Measurements from ENCODE around the gene FEZF2. TPM values are rescaled to one million over a fixed set of nuclear protein-coding genes. Genes with fewer than 3 reads are reported as not detected.

The FEZF2 gene
- total RNA-seq, 4 donors from 2014 or later, result not detected

DNA sequence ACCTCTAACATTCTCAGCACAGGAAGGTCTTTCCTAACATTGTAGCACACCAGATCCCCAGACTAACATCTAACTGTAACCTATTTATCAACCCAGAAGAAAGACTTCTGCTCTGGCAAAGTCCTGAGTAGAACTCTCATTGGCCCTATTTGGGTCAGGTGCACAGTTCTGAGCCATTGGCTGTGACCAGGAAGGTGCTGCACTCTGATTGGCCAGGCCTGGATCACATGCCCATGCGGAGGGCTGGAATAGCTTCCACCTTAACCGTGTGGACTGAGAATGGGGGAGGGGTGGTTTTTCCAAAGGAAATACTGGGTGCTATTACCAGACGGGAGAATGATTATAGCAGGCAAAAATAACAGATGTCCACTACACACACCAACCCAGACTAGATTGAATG lies 11.5 kb downstream of the FEZF2 start:
- no peaks in the 10 kb centered on the region for H3K4me1 ChIP-seq
- no peak for DNase-seq
- H3K27me3 ChIP-seq, result peaks cover 40% of the 10 kb centered on the region
- 60 to 63% methylated on average over 2 to 3 of the region's 3 CpGs for WGBS, 2 donors (ENCODE audit: low coverage in 1 of 2)
- in situ Hi-C loops (cut with MboI; ENCODE audit: low pct_ligation_motif_present in 1 of 4, low pct_unique_long_range_greater_than_20kb in 1 of 4, low sequenced_read_pairs in 3 of 4) (no loop called here), intact Hi-C loops (cut with DNase I; ENCODE audit: low total_unique reads) (no loop called here)
- H3K27ac ChIP-seq, result no peak overlapping the region
- H3K9me3 ChIP-seq, result no peaks in the 10 kb centered on the region
- H3K4me3 ChIP-seq, result no peak overlapping the region
- H3K36me3 ChIP-seq, result no peaks in the 10 kb centered on the region
- no peak for TF ChIP-seq EP300 (IDR thresholded peaks at IDR 0.05; ENCODE audit: low read depth)
- no peak for TF ChIP-seq POLR2A (IDR thresholded peaks at IDR 0.05)
- TF ChIP-seq POLR2AphosphoS5 (IDR thresholded peaks at IDR 0.05), result no peak
- TF ChIP-seq, protein P1, sequence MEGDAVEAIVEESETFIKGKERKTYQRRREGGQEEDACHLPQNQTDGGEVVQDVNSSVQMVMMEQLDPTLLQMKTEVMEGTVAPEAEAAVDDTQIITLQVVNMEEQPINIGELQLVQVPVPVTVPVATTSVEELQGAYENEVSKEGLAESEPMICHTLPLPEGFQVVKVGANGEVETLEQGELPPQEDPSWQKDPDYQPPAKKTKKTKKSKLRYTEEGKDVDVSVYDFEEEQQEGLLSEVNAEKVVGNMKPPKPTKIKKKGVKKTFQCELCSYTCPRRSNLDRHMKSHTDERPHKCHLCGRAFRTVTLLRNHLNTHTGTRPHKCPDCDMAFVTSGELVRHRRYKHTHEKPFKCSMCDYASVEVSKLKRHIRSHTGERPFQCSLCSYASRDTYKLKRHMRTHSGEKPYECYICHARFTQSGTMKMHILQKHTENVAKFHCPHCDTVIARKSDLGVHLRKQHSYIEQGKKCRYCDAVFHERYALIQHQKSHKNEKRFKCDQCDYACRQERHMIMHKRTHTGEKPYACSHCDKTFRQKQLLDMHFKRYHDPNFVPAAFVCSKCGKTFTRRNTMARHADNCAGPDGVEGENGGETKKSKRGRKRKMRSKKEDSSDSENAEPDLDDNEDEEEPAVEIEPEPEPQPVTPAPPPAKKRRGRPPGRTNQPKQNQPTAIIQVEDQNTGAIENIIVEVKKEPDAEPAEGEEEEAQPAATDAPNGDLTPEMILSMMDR (IDR thresholded peaks at IDR 0.05), result no peak

DNA sequence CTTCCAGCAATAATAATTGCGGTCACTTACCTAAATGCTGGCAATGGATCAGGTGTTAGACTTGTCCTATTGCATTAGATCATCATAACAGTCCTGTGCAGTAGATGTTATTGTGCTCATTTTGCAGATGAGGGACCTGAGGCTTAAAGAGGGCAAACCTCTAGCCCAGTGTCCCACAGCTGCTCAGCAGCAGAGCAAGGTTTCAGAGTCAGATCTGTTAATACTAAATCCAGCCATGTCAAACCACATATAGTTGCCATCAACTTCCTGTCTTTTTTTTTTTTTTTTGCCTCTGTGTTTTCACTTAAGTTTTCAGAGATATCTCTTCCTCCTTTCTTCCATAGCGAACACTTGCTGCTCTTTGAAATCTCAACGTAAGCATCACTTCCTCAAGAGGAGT lies 12.1 kb downstream of the FEZF2 start:
- intact Hi-C loops (cut with DNase I; ENCODE audit: low total_unique reads) (no loop called here), in situ Hi-C loops (cut with MboI; ENCODE audit: low pct_ligation_motif_present in 1 of 4, low pct_unique_long_range_greater_than_20kb in 1 of 4, low sequenced_read_pairs in 3 of 4) (no loop called here)
- Histone ChIP-seq H3K9me3 (no peaks in the 10 kb centered on the region), H3K36me3 (no peaks in the 10 kb centered on the region), H3K4me3 (no peak overlapping the region), H3K4me1 (no peaks in the 10 kb centered on the region), H3K27ac (no peak overlapping the region), H3K27me3 (peaks cover 34% of the 10 kb centered on the region)
- no peak for DNase-seq
- TF ChIP-seq POLR2AphosphoS5 (IDR thresholded peaks at IDR 0.05) (no peak), POLR2A (IDR thresholded peaks at IDR 0.05) (no peak)
- whole genome bisulfite sequencing, 2 donors (ENCODE audit: low coverage in 1 of 2), result 92 to 94% methylated on average over 3 of the region's 3 CpGs

DNA sequence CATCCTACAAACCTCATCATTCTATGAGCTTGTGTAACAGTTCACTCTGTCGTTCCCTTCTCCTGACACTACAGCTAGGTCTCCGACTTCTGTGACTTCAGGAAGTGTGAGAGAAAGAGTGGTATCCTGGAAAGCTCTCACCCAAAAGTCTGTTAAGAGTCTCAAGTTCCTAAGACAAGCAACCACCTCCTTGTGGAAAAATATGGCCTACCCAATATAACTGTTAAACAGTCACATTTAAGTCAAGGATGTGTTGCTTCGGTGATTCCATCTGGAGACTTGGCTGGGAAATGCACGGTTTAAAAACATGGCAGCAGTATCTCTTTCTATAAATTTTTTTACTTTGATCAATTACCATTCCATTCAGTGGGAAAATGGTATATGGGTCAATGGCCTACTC lies 13.8 kb downstream of the FEZF2 start:
- H3K27ac ChIP-seq, result no peak overlapping the region
- H3K9me3 ChIP-seq, result no peaks in the 10 kb centered on the region
- whole genome bisulfite sequencing, 2 donors (ENCODE audit: low coverage in 1 of 2), result 81 to 85% methylated on average over 3 to 4 of the region's 4 CpGs
- TF ChIP-seq POLR2A (IDR thresholded peaks at IDR 0.05), result no peak
- TF ChIP-seq POLR2AphosphoS5 (IDR thresholded peaks at IDR 0.05), result no peak
- no peak for TF ChIP-seq EP300 (IDR thresholded peaks at IDR 0.05; ENCODE audit: low read depth)
- TF ChIP-seq, protein P1 (IDR thresholded peaks at IDR 0.05), result no peak
- peaks cover 27% of the 10 kb centered on the region for H3K27me3 ChIP-seq
- DNase-seq, result no peak
- no peak overlapping the region for H3K4me3 ChIP-seq
- no peaks in the 10 kb centered on the region for H3K36me3 ChIP-seq
- H3K4me1 ChIP-seq, result no peaks in the 10 kb centered on the region
- in situ Hi-C loops (cut with MboI; ENCODE audit: low pct_ligation_motif_present in 1 of 4, low pct_unique_long_range_greater_than_20kb in 1 of 4, low sequenced_read_pairs in 3 of 4), result no loop called here
- intact Hi-C loops (cut with DNase I; ENCODE audit: low total_unique reads), result no loop called here

DNA sequence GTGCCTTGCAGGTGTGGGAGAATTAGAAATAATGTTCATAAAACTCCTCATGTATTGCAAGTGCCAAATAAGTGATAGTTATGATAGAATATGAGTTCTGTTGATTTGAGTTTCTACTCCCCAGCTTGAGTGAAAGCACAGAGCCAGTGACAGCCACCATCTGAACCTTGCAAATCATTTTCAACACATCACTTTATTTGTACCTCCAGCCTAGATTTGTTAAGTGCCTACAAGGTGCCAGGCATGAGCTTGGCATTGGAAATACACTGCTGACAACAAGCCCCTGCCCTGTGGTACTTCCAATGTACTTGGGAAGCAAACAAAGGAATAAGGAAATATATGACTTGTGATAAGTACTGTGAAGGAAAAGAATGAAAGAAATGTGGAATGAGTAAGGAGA lies 17.0 kb downstream of the FEZF2 start:
- Histone ChIP-seq H3K4me1 (no peaks in the 10 kb centered on the region), H3K27me3 (peaks cover 25% of the 10 kb centered on the region), H3K36me3 (no peaks in the 10 kb centered on the region), H3K27ac (no peak overlapping the region), H3K4me3 (no peak overlapping the region), H3K9me3 (no peaks in the 10 kb centered on the region)
- TF ChIP-seq, protein P1 (IDR thresholded peaks at IDR 0.05), result no peak
- TF ChIP-seq POLR2AphosphoS5 (IDR thresholded peaks at IDR 0.05) (no peak), POLR2A (IDR thresholded peaks at IDR 0.05) (no peak), EP300 (IDR thresholded peaks at IDR 0.05; ENCODE audit: low read depth) (no peak)
- intact Hi-C loops (cut with DNase I; ENCODE audit: low total_unique reads), result no loop called here
- in situ Hi-C loops (cut with MboI; ENCODE audit: low pct_ligation_motif_present in 1 of 4, low pct_unique_long_range_greater_than_20kb in 1 of 4, low sequenced_read_pairs in 3 of 4), result no loop called here
- no peak for DNase-seq

DNA sequence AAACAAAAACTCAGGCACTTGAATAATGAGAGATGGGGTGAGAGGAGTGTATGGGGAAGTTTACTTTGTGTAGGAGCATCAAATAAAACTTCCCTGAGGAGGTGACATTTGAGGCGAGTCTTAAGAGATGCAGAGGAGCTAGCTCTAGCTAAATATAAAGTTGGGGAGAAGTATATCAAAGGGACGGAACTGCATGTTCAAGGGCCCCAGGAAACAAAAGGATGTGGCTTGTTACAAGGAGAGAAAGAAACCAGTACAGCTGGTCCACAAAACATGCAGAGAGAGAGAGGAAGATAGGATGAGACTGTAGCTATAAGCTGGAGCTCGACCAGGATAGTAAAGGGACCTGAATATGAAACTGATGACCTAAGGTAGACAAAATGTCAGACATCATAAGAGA lies 17.6 kb downstream of the FEZF2 start:
- Histone ChIP-seq H3K4me3 (no peak overlapping the region), H3K4me1 (no peaks in the 10 kb centered on the region), H3K27ac (no peak overlapping the region), H3K27me3 (peaks cover 25% of the 10 kb centered on the region), H3K36me3 (no peaks in the 10 kb centered on the region), H3K9me3 (no peaks in the 10 kb centered on the region)
- TF ChIP-seq, protein P1 (IDR thresholded peaks at IDR 0.05), result no peak
- TF ChIP-seq POLR2AphosphoS5 (IDR thresholded peaks at IDR 0.05), result no peak
- no peak for TF ChIP-seq EP300 (IDR thresholded peaks at IDR 0.05; ENCODE audit: low read depth)
- no peak for TF ChIP-seq POLR2A (IDR thresholded peaks at IDR 0.05)
- DNase-seq, result no peak
- 65 to 66% methylated on average over 3 of the region's 3 CpGs for WGBS, 2 donors (ENCODE audit: low coverage in 1 of 2)
- in situ Hi-C loops (cut with MboI; ENCODE audit: low pct_ligation_motif_present in 1 of 4, low pct_unique_long_range_greater_than_20kb in 1 of 4, low sequenced_read_pairs in 3 of 4) (no loop called here), intact Hi-C loops (cut with DNase I; ENCODE audit: low total_unique reads) (no loop called here)
